Suppressor macrophage treated with lipopolysaccharide for 1 hour (primary cell): ENCODE results near the gene ZBTB7C.

ENCODE experiments used
- DNase-seq, 3 donors: peaks; one replicate each; pipeline ENCODE4 v3.0.0-alpha.2; 2020 to 2022

ZBTB7C gene

GRCh38 chr18:48418539-48419276 lies 9.5 kb upstream of the ZBTB7C start:
- DNase-seq: no peak

- peak; percentile 67 to 85 (median 68) for DNase-seq
Observed at GRCh38 chr18:48417985-48418384, 8.8 kb upstream of the ZBTB7C start.

- peak; percentile 28 to 41 (median 37) for DNase-seq
Observed at GRCh38 chr18:48413342-48413741, 4.2 kb upstream of the ZBTB7C start.

- peak; percentile 58 to 64 (median 61) for DNase-seq
Observed at GRCh38 chr18:48412339-48412929, 3.3 kb upstream of the ZBTB7C start.

- DNase-seq: peak; percentile 91 to 97 (median 96)
Observed at GRCh38 chr18:48410095-48410920, 1.1 kb upstream of the ZBTB7C start.

- peak; percentile 26 to 42 (median 32) for DNase-seq
Observed at GRCh38 chr18:48409591-48410094, 460 bp upstream of the ZBTB7C start.

GRCh38 chr18:48408111-48408726 lies 964 bp downstream of the ZBTB7C start:
- peak in 1 of 3 donors; percentile 40 for DNase-seq

GRCh38 chr18:48407358-48407757 lies 1.8 kb downstream of the ZBTB7C start:
- peak in 1 of 3 donors; percentile 26 for DNase-seq

- no peak for DNase-seq
Observed at GRCh38 chr18:48405978-48406377, 3.2 kb downstream of the ZBTB7C start.

GRCh38 chr18:48404716-48405507 lies 4.3 kb downstream of the ZBTB7C start:
- DNase-seq: peak; percentile 34 to 39 (median 35)

GRCh38 chr18:48402953-48403352 lies 6.2 kb downstream of the ZBTB7C start:
- no peak for DNase-seq

- DNase-seq: no peak
Observed at GRCh38 chr18:48399303-48400075, 9.7 kb downstream of the ZBTB7C start.

- DNase-seq: no peak
Observed at GRCh38 chr18:48398074-48398473, 11.1 kb downstream of the ZBTB7C start.

- DNase-seq: no peak
Observed at GRCh38 chr18:48397021-48397420, 12.2 kb downstream of the ZBTB7C start.

- DNase-seq: no peak
Observed at GRCh38 chr18:48396561-48396960, 12.6 kb downstream of the ZBTB7C start.

- no peak for DNase-seq
Observed at GRCh38 chr18:48395646-48396045, 13.5 kb downstream of the ZBTB7C start.

- no peak for DNase-seq
Observed at GRCh38 chr18:48394176-48394575, 15.0 kb downstream of the ZBTB7C start.

GRCh38 chr18:48393776-48394175 lies 15.4 kb downstream of the ZBTB7C start:
- no peak for DNase-seq

- DNase-seq: peak in 1 of 3 donors; percentile 10
Observed at GRCh38 chr18:48393170-48393569, 16.0 kb downstream of the ZBTB7C start.

- DNase-seq: no peak
Observed at GRCh38 chr18:48392268-48392667, 16.9 kb downstream of the ZBTB7C start.

- DNase-seq: no peak
Observed at GRCh38 chr18:48391868-48392267, 17.3 kb downstream of the ZBTB7C start.
